GM13977 (cell line): Measurements from ENCODE around the gene SRSF3.
"Not testable (repeated sequence)": the region's sequence is repeated elsewhere in the genome, so short reads cannot be mapped to it uniquely, and the experiment has no call there.

Experiments used
- DNase-seq: peaks from one replicate; pipeline ENCODE4 v3.0.0; 2012; ENCODE audit warnings: low spot score
- in situ Hi-C: fragments of 300-500 bp; cut with MboI; formaldehyde crosslinking; loops from one replicate; pipeline ENCODE4 v1.12.0; 2022; ENCODE audit warnings: low sequenced_read_pairs, low pct_unique_long_range_greater_than_20kb, mixed read lengths, inconsistent platforms; ENCODE audit not compliant: unreplicated experiment
- TF ChIP-seq, protein P1 (sequence below): IDR thresholded peaks from 2 replicates; pipeline ENCODE4 v1.5.1; 2012; ENCODE audit warnings: mild to moderate bottlenecking, control low read depth; ENCODE audit not compliant: insufficient read depth; ENCODE audit errors: extremely low read depth, missing control alignments

The SRSF3 gene

DNA sequence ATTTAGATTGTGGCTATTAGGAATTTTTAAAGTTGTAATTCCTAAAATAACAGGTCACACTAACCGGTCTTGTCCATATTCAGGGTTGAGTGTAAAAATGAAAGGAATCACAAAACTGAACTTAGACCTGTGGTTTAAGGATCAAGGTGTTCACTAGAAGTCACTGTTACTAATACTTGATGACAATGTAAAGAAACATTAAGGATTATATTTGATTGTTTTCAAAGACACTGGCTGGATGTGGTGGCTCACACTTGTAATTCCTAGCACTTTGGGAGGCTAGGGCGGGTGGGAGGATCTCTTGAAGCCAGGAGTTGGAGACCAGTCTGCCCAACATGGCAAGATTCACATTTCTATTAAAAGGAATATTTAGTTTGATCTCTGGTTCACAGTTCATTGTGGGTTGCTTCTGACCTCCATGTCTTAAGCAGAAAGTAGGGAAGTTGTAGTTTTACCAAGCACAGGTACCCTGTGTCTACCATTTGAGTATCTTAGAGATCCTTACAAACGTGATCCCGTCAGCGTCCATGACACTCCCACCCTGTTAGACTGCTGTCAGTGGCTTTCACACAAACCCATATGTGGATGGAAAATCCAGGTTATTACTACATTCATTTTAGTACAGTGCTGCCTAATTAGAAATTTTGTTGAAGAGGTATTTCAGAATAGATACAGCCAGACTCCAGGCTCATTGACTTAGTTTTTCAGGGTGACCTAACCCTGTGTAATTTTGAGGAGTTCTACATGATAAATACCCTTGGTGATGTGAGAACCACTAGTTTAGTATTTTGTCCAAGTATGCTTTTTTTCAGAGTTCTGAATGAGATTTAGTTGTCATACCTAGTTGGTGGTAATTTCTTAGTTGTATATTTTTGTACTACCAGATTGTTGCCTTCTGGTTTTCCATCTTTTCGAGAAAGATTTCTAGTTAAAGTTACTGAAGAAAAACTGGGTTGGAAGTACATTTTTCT, 10.2 kb downstream of the SRSF3 start:
- in situ Hi-C loops = no loop called here
- no peak for DNase-seq
- TF ChIP-seq, protein P1, sequence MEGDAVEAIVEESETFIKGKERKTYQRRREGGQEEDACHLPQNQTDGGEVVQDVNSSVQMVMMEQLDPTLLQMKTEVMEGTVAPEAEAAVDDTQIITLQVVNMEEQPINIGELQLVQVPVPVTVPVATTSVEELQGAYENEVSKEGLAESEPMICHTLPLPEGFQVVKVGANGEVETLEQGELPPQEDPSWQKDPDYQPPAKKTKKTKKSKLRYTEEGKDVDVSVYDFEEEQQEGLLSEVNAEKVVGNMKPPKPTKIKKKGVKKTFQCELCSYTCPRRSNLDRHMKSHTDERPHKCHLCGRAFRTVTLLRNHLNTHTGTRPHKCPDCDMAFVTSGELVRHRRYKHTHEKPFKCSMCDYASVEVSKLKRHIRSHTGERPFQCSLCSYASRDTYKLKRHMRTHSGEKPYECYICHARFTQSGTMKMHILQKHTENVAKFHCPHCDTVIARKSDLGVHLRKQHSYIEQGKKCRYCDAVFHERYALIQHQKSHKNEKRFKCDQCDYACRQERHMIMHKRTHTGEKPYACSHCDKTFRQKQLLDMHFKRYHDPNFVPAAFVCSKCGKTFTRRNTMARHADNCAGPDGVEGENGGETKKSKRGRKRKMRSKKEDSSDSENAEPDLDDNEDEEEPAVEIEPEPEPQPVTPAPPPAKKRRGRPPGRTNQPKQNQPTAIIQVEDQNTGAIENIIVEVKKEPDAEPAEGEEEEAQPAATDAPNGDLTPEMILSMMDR = no peak

DNA sequence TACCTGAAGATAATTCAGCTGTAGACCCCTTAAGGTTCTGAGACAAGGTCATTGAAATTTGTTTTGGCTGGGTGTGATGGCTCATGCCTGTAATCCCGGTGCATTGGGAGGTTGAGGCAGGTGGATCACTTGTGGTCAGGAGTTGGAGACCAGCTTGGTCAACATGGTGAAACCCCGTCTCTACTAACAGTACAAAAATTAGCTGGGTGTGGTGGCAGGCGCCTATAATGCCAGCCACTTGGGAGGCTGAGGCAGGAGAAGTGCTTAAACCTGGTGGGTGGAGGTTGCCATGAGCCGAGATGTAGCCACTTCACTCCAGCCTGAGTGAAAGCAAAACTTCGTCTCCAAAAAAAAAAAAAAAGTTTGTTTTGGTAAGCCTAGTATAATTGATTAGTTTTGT, 11.0 kb downstream of the SRSF3 start:
- TF ChIP-seq, protein P1 = no peak
- no peak for DNase-seq
- in situ Hi-C loops = no loop called here

DNA sequence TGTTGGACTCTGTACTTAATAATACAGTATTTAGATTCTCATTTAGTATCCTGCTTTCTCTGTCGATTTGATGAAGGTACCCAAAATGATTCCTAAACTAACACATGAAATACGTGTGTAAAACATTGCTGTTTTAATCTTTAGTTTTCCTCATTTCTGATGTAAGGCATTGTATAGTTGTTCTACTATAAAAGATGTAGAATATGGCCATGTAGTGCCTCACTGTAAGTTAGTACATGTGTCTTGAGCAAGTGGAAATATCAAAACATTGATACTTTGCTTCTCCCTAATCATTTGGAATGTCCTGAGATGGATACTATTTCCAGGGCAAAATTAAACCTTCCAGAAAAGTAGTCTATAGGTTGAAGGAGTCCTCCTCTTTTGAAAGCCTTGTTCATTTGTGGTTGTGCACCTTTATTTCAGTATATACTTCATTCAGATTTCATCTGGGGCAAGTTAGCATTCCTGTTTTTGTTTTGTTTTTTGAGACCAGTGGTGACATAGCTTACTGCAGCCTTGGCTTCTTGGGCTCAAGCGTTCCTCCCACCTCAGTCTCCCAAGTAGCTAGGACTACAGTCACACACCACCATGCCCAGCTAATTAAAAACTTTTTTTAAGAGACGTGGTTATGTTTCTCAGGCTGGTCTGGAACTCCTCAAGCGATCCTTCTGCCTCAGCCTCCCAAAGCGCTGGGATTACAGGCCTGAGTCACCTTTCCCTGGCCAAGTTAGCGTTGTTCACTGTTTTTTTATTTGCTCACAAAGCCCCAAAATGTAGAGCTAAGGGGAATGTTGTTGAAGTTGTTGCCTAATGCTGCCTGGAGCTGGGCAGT, 11.6 kb downstream of the SRSF3 start:
- TF ChIP-seq, protein P1 = no peak
- in situ Hi-C loops = no loop called here
- DNase-seq = no peak

DNA sequence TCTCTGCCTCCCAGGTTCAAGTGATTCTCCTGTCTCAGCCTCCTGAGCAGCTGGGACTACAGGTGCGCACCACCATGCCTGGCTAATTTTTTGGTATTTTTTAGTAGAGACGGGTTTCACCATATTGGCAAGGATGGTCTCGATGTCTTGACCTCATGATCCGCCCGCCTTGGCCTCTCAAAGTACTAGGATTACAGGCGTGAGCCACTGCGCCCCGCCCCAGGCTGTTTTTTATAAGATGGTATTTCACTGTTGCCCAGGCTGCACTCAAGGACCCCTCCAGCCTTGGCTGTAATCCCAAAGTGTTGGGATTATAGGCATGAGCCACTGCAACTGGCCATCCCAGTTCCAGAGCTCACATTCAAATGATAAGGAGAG, 13.1 kb downstream of the SRSF3 start:
- in situ Hi-C loops, DNase-seq: not testable (repeated sequence)

DNA sequence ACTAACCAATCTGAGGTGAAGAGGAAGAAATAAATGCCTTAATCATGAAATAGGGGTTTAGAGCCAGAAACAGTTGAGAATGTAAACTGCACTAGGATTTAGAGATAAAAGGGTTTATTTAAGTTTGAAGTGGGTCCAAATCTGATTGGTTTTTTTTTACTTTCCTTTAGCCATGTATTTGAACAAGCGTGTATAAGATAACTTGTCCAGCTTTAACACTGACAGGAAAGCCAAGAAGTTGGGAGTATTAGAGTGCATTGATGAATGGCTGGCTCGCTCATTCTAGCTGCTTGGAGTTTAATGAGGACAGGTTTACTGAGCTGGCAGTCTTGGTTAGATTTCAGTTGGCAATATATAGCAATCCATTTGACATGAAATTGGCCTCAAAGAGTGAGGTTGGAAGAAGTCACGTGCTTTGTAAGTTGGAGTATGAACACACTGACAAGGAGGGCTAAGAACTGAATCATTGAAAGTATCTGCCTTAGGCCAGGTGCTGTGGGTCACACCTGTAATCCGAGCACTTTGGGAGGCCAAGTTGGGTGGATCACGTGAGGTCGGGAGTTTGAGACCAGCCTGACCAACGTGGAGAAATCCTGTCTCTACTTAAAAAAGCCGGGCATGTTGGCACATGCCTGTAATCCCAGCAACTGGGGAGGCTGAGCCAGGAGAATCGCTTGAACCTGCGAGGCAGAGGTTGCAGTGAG, 13.7 kb downstream of the SRSF3 start:
- no peak for DNase-seq
- TF ChIP-seq, protein P1 = no peak
- in situ Hi-C loops = no loop called here

DNA sequence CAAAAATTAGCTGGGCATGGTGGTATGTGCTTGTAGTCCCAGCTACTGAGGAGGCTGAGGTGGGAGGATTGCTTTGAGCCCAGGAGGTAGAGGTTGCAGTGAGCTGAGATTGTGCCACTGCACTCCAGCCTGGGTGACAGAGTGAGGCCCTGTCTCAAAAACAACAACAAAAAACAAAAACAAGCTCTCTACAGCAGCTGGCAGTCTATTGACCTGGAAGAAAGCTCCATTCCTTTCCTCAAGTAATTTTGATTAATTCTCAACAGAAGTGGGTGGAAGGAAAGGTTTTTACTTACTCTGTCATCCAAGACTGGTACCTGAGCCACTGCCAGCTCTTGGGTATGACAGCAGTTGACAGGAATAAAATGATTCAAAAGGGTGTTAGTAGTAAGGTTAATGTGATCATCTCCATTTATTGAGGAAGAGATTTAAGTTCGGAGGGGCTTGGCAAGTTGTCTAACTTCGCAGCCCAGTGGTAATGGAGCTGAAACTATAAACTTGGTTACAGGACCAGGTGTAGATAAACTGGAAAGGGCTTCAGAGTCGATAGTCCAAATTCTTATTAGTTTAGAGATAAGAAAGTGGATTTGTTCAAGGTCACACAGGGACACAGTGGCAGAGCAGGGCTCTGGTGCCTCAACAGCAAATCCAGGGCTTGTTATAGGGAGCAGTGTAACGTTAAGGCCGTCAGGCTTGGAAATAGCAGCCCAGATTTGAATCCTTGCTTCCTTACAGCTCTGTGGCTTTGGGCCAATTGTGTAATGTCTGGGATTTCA, 14.8 kb downstream of the SRSF3 start:
- no peak for DNase-seq
- in situ Hi-C loops = no loop called here
- TF ChIP-seq, protein P1 = no peak
